ENCODE results near the gene XPA. TPM values are rescaled to one million over a fixed set of nuclear protein-coding genes. Genes with fewer than 3 reads are reported as not detected.

The XPA gene
- total and polyA plus RNA-seq, 10 of the 15 experiments (the other 5 are each of a cell fraction or from before 2014, with no cell fraction given) = 6.2 to 19.9 (median 12.3) TPM

DNA sequence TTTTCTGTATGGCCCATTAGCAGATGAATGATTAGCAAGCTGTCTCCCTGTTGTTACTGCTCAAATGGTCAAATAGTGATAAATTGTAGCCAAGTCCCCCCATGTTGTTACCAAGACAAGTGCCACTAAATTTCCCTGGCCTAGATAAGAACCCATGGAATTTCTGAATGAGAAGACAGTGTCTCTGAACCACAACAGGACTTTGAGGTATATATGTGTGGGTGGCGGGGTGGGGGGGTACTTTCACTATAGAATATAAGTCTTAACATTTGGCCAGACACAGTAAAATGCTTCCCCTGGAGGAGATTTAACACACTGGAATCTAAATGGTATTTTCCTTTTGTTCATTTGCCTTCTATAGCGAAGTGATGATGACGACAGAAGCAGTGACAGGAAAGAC lies 28.7 kb downstream of the XPA start (continued):
- no peak for TF ChIP-seq NFYB (IDR thresholded peaks at IDR 0.05; ENCODE audit: insufficient read depth, low read depth, low read length)
- TF ChIP-seq ZZZ3 (IDR thresholded peaks at IDR 0.05; ENCODE audit: control insufficient read depth, insufficient read length, low read depth) = no peak

DNA sequence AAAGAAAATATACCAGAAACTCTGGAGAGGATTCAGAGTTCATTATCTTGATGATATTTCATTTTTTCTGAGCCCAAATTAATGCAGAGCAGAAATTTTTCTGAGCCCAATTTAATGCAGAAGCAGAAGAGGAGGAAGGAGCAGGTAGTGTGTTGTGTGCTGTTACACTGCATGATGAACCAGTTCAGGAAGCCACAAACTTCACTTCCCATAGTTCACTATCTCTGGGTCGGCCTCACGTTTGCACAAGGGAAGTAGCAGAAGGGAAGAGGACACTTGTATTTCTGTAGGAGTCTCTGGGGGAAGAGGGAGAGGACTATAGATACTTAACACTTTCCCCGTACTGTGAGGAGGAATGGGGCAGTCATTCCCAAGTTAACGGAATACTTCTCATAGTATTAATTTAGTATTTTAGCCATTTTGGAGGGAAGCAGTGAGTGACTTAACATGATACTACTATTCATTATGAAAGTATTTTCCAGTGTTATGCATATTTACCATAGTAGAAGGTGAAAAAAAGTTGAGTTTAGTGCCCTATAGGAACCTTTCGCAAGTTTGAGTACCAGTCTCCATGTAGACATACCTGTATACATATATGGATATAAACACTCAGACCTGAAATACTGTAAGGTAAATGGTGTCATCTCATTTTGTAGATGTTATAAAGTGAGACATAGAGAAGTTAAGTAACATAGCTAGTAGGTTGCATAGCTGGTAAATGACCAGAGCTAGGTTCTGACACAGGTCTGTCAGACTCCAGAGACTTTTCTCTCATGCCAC lies 30.0 kb downstream of the XPA start:
- ATAC-seq (no peak), DNase-seq (ENCODE audit: low read depth, low spot score) (no peak), FAIRE-seq (no peak)
- Histone ChIP-seq H3K9me3 (replicated peaks; ENCODE audit: control insufficient read depth, insufficient read depth, low read length) (no peaks in the 10 kb centered on the region), H2AFZ (ENCODE audit: control insufficient read depth, low read depth, low read length) (no peak overlapping the region), H3K9ac (ENCODE audit: control insufficient read depth, insufficient read depth, low read length) (no peak overlapping the region), H4K20me1 (ENCODE audit: control insufficient read depth, insufficient read depth) (no peaks in the 10 kb centered on the region), H3K79me2 (ENCODE audit: control insufficient read depth, insufficient read depth, low read length) (no peaks in the 10 kb centered on the region), H3K36me3 (ENCODE audit: control insufficient read depth in 2 of 2, insufficient read depth in 2 of 2, low read length in 1 of 2) (peaks cover 10 to 44% of the 10 kb centered on the region in 2 experiments), H3K4me2 (ENCODE audit: control insufficient read depth, insufficient read depth) (no peak overlapping the region), H3K4me3 (no peak overlapping the region), H3K27ac (ENCODE audit: control insufficient read depth, insufficient read depth) (no peak overlapping the region), H3K27me3 (replicated peaks in 1 of 2; ENCODE audit: control insufficient read depth in 2 of 2, insufficient read depth in 2 of 2, low read length in 1 of 2) (no peaks in the 10 kb centered on the region), H3K4me1 (ENCODE audit: control insufficient read depth, insufficient read depth, low read length) (no peaks in the 10 kb centered on the region)
- BruUV-seq (replicated peaks) = no TSS peak
- in situ Hi-C loops (cut with MboI) = no loop called here
- intact Hi-C loops (cut with micrococcal nuclease; ENCODE audit: unreplicated experiment) = no loop called here
- CTCF ChIA-PET = no interaction called here
- RAD21 ChIA-PET (ENCODE audit: unreplicated experiment) = no interaction called here
- 57% methylated on average over 5 of the region's 5 CpGs for WGBS (ENCODE audit: insufficient coverage, insufficient replicate concordance, low lambda C conversion rate, missing lambda C conversion rate)
- SMC1A ChIA-PET (ENCODE audit: uncharacterized antibody, unreplicated experiment) = interaction anchor here (1.2 kb wide), 1 partner anchor 27 kb away, joined by 3 read pairs; no protein-coding TSS in a partner anchor
- POLR2A ChIA-PET = no interaction called here
- TF ChIP-seq ATF7 (IDR thresholded peaks at IDR 0.05; ENCODE audit: low read depth) (no peak), ZNF24 (IDR thresholded peaks at IDR 0.05) (no peak), SPI1 (IDR thresholded peaks at IDR 0.05; ENCODE audit: borderline replicate concordance, insufficient read depth, low read depth, low read length) (no peak), CHD1 (IDR thresholded peaks at IDR 0.05; ENCODE audit: low read depth, low read length) (no peak), TCF7 (IDR thresholded peaks at IDR 0.05; ENCODE audit: borderline replicate concordance) (no peak)
- TF ChIP-seq, protein P1, sequence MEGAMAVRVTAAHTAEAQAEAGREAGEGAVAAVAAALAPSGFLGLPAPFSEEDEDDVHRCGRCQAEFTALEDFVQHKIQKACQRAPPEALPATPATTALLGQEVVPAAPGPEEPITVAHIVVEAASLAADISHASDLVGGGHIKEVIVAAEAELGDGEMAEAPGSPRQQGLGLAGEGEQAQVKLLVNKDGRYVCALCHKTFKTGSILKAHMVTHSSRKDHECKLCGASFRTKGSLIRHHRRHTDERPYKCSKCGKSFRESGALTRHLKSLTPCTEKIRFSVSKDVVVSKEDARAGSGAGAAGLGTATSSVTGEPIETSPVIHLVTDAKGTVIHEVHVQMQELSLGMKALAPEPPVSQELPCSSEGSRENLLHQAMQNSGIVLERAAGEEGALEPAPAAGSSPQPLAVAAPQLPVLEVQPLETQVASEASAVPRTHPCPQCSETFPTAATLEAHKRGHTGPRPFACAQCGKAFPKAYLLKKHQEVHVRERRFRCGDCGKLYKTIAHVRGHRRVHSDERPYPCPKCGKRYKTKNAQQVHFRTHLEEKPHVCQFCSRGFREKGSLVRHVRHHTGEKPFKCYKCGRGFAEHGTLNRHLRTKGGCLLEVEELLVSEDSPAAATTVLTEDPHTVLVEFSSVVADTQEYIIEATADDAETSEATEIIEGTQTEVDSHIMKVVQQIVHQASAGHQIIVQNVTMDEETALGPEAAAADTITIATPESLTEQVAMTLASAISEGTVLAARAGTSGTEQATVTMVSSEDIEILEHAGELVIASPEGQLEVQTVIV (IDR thresholded peaks at IDR 0.05; ENCODE audit: borderline replicate concordance, partially characterized antibody) = no peak
- TF ChIP-seq, protein P2, sequence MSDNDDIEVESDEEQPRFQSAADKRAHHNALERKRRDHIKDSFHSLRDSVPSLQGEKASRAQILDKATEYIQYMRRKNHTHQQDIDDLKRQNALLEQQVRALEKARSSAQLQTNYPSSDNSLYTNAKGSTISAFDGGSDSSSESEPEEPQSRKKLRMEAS (IDR thresholded peaks at IDR 0.05; ENCODE audit: low read depth, low read length) = no peak
- TF ChIP-seq, protein P3, sequence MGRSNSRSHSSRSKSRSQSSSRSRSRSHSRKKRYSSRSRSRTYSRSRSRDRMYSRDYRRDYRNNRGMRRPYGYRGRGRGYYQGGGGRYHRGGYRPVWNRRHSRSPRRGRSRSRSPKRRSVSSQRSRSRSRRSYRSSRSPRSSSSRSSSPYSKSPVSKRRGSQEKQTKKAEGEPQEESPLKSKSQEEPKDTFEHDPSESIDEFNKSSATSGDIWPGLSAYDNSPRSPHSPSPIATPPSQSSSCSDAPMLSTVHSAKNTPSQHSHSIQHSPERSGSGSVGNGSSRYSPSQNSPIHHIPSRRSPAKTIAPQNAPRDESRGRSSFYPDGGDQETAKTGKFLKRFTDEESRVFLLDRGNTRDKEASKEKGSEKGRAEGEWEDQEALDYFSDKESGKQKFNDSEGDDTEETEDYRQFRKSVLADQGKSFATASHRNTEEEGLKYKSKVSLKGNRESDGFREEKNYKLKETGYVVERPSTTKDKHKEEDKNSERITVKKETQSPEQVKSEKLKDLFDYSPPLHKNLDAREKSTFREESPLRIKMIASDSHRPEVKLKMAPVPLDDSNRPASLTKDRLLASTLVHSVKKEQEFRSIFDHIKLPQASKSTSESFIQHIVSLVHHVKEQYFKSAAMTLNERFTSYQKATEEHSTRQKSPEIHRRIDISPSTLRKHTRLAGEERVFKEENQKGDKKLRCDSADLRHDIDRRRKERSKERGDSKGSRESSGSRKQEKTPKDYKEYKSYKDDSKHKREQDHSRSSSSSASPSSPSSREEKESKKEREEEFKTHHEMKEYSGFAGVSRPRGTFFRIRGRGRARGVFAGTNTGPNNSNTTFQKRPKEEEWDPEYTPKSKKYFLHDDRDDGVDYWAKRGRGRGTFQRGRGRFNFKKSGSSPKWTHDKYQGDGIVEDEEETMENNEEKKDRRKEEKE (IDR thresholded peaks at IDR 0.05) = no peak
- TF ChIP-seq, protein P4, sequence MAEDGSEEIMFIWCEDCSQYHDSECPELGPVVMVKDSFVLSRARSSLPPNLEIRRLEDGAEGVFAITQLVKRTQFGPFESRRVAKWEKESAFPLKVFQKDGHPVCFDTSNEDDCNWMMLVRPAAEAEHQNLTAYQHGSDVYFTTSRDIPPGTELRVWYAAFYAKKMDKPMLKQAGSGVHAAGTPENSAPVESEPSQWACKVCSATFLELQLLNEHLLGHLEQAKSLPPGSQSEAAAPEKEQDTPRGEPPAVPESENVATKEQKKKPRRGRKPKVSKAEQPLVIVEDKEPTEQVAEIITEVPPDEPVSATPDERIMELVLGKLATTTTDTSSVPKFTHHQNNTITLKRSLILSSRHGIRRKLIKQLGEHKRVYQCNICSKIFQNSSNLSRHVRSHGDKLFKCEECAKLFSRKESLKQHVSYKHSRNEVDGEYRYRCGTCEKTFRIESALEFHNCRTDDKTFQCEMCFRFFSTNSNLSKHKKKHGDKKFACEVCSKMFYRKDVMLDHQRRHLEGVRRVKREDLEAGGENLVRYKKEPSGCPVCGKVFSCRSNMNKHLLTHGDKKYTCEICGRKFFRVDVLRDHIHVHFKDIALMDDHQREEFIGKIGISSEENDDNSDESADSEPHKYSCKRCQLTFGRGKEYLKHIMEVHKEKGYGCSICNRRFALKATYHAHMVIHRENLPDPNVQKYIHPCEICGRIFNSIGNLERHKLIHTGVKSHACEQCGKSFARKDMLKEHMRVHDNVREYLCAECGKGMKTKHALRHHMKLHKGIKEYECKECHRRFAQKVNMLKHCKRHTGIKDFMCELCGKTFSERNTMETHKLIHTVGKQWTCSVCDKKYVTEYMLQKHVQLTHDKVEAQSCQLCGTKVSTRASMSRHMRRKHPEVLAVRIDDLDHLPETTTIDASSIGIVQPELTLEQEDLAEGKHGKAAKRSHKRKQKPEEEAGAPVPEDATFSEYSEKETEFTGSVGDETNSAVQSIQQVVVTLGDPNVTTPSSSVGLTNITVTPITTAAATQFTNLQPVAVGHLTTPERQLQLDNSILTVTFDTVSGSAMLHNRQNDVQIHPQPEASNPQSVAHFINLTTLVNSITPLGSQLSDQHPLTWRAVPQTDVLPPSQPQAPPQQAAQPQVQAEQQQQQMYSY (CRISPR knock-in tag; IDR thresholded peaks at IDR 0.05) = no peak

All from GM12878 (cell line).